ENCODE results near the gene RAVER2.

DNA sequence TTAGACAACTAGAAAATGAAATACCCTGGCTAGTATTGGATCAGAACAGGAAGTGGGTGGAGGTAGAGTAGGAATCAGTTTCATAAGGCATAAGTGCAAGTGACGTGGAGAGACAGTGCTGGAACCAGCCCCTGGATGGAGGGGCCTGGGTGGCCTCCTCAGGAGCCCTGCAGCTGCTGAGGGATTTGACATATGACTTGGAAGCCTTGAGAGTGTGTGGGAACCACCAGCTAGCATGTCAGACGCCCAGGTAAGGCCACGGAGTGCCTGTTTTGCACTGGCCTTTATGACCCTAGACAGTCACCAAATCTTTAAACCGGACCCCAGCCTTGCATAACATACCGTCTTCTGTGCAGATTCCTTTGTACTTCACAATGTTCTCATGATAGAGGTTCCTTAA is 94.4 kb downstream of the RAVER2 start:
- TF ChIP-seq POLR2AphosphoS5 (IDR thresholded peaks at IDR 0.05), result no peak
- TF ChIP-seq POLR2A (IDR thresholded peaks at IDR 0.05), result no peak
